GM12874 (cell line): ENCODE measurements around the gene RYR3.

ENCODE experiments used
- CTCF ChIP-seq: IDR thresholded peaks from 2 replicates; pipeline ENCODE4 v1.5.1; 2011; ENCODE audit warnings: low read depth, mild to moderate bottlenecking, control low read depth, low read length, moderate library complexity; ENCODE audit not compliant: insufficient read depth

The RYR3 gene

GRCh38 chr15:33551860-33552259 is 241.1 kb downstream of the RYR3 start:
- no peak for TF ChIP-seq CTCF

- no peak for TF ChIP-seq CTCF
These were observed 242.4 kb downstream of the RYR3 start for GRCh38 chr15:33553157-33553556.

- no peak for TF ChIP-seq CTCF
These were observed 248.6 kb downstream of the RYR3 start for GRCh38 chr15:33559207-33559890.

- TF ChIP-seq CTCF: no peak
These were observed 250.6 kb downstream of the RYR3 start for GRCh38 chr15:33561407-33561806.

GRCh38 chr15:33561967-33562366 is 251.2 kb downstream of the RYR3 start:
- TF ChIP-seq CTCF: no peak

GRCh38 chr15:33565094-33565493 is 254.3 kb downstream of the RYR3 start:
- TF ChIP-seq CTCF: no peak

- TF ChIP-seq CTCF: no peak
These were observed 256.9 kb downstream of the RYR3 start for GRCh38 chr15:33567652-33568051.
